ENCODE results near the gene PRKCH.
"Not testable (repeated sequence)": the region's sequence is repeated elsewhere in the genome, so short reads cannot be mapped to it uniquely, and the experiment has no call there.

PRKCH gene

GRCh38 chr14:61315313-61315712, 6.1 kb upstream of the PRKCH start:
- DNase-seq = no peak

GRCh38 chr14:61319086-61319485, 2.3 kb upstream of the PRKCH start:
- no peak for DNase-seq

GRCh38 chr14:61319706-61320105, 1.7 kb upstream of the PRKCH start:
- DNase-seq = no peak

- not testable (repeated sequence) for DNase-seq
These were observed 1.2 kb upstream of the PRKCH start for GRCh38 chr14:61320170-61320569.

GRCh38 chr14:61320806-61321384, 484 bp upstream of the PRKCH start:
- no peak for DNase-seq

GRCh38 chr14:61322011-61322798, 826 bp downstream of the PRKCH start:
- peak; percentile 35 for DNase-seq

GRCh38 chr14:61322799-61323290, 1.5 kb downstream of the PRKCH start:
- DNase-seq = peak; percentile 54

GRCh38 chr14:61323970-61324369, 2.6 kb downstream of the PRKCH start:
- no peak for DNase-seq

- no peak for DNase-seq
These were observed 3.8 kb downstream of the PRKCH start for GRCh38 chr14:61325166-61325565.

- DNase-seq = no peak
These were observed 4.8 kb downstream of the PRKCH start for GRCh38 chr14:61326146-61326545.

GRCh38 chr14:61326847-61327246, 5.5 kb downstream of the PRKCH start:
- DNase-seq = no peak

GRCh38 chr14:61328626-61329262, 7.4 kb downstream of the PRKCH start:
- DNase-seq = no peak

GRCh38 chr14:61329478-61330051, 8.2 kb downstream of the PRKCH start:
- no peak for DNase-seq

GRCh38 chr14:61330511-61330910, 9.1 kb downstream of the PRKCH start:
- no peak for DNase-seq

- no peak for DNase-seq
These were observed 10.7 kb downstream of the PRKCH start for GRCh38 chr14:61331992-61332657.

- no peak for DNase-seq
These were observed 11.3 kb downstream of the PRKCH start for GRCh38 chr14:61332658-61333029.

- DNase-seq = no peak
These were observed 11.7 kb downstream of the PRKCH start for GRCh38 chr14:61333087-61333486.

GRCh38 chr14:61334197-61334701, 12.9 kb downstream of the PRKCH start:
- DNase-seq = no peak

- DNase-seq = no peak
These were observed 13.7 kb downstream of the PRKCH start for GRCh38 chr14:61335049-61335448.

GRCh38 chr14:61335671-61336275, 14.4 kb downstream of the PRKCH start:
- peak; percentile 46 for DNase-seq

- DNase-seq = peak; percentile 89
These were observed 16.5 kb downstream of the PRKCH start for GRCh38 chr14:61337893-61338292.

GRCh38 chr14:61338457-61338856, 17.1 kb downstream of the PRKCH start:
- no peak for DNase-seq

Data from CD4-positive, alpha-beta T cell treated with Interferon gamma for 1 hour (primary cell).